Esophagus (tissue), 2 donors: Measurements from ENCODE around the gene DYNC1H1. TPM values are rescaled to one million over a fixed set of nuclear protein-coding genes. Genes with fewer than 3 reads are reported as not detected.

Experiments
- H3K27ac ChIP-seq, 2 donors: one replicate each; pipeline ENCODE4 v1.5.1; 2013; ENCODE audit warnings: low read depth in 2 of 2, mild to moderate bottlenecking in 2 of 2, inconsistent platforms in 1 of 2, low read length in 1 of 2, moderate library complexity in 1 of 2
- H3K27me3 ChIP-seq, 2 donors: one replicate each; pipeline ENCODE4 v1.6.1; 2013; ENCODE audit warnings: low read length in 2 of 2, control low read depth in 1 of 2, mild to moderate bottlenecking in 1 of 2; ENCODE audit not compliant: insufficient read depth in 2 of 2, control insufficient read depth in 1 of 2
- H3K36me3 ChIP-seq, 2 donors: one replicate each; pipeline ENCODE4 v1.6.1; 2013; ENCODE audit warnings: low read length in 1 of 2; ENCODE audit not compliant: control insufficient read depth in 2 of 2, insufficient read depth in 2 of 2
- H3K4me1 ChIP-seq, 2 donors: one replicate each; pipeline ENCODE4 v1.6.1; 2013; ENCODE audit warnings: low read length in 1 of 2; ENCODE audit not compliant: control insufficient read depth in 2 of 2, insufficient read depth in 2 of 2
- H3K4me3 ChIP-seq, 2 donors: one replicate each; pipeline ENCODE4 v1.5.1; 2013; ENCODE audit warnings: low read length in 2 of 2, mild to moderate bottlenecking in 2 of 2, low read depth in 1 of 2, moderate library complexity in 1 of 2
- H3K9me3 ChIP-seq, 2 donors: one replicate each; pipeline ENCODE4 v1.6.1; 2013; ENCODE audit warnings: mild to moderate bottlenecking in 2 of 2, low read depth in 1 of 2, low read length in 1 of 2, moderate library complexity in 1 of 2; ENCODE audit not compliant: control insufficient read depth in 2 of 2, insufficient read depth in 1 of 2
- WGBS, 2 donors: extraction: QIAGEN DNeasy Blood & Tissue Kit; methylation state at CpG; one replicate each; pipeline ENCODE4 v1.1.7; 2013; 5-methylcytosine and 5-hydroxymethylcytosine counted together
- polyA plus RNA-seq, 2 donors: library from polyadenylated mRNA; stranded (reverse); fragments of 200-250 nt; gene quantifications; one replicate each; pipeline ENCODE4 v1.2.3, GENCODE V29; 2013
- donor health status: healthy with polysubstance abuse.
- donor health status: Bipolar disorder and iron deficiency.

The DYNC1H1 gene
- polyA plus RNA-seq, 2 donors: 115 to 116 TPM

DNA sequence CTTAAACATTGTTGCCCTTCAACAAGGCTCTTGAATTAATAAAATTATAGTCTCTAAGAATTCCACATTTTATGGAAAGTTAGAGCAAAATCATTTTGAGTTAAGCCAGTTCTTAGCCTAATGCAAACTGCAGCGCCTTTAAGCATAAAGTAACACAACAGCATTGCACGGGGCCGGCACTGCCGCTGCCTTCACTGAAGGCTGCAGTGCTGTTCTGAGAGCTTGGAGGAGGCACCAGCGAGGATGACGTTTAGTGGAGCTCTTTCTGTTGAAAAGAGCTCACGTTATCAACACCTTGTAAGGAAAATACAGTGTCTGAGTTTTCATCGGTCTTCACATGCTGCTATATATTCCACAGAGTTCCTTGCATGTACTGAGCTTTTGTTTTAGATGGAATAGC lies 38.3 kb upstream of the DYNC1H1 start:
- Histone ChIP-seq H3K27me3 (no peaks in the 10 kb centered on the region), H3K4me3 (no peak overlapping the region), H3K27ac (no peak overlapping the region), H3K36me3 (peaks cover 0 to 13% of the 10 kb centered on the region in 2 donors), H3K4me1 (peaks cover 0 to 3% of the 10 kb centered on the region in 2 donors), H3K9me3 (no peaks in the 10 kb centered on the region)
- WGBS, 2 donors: 88% methylated on average over 8 of the region's 8 CpGs

DNA sequence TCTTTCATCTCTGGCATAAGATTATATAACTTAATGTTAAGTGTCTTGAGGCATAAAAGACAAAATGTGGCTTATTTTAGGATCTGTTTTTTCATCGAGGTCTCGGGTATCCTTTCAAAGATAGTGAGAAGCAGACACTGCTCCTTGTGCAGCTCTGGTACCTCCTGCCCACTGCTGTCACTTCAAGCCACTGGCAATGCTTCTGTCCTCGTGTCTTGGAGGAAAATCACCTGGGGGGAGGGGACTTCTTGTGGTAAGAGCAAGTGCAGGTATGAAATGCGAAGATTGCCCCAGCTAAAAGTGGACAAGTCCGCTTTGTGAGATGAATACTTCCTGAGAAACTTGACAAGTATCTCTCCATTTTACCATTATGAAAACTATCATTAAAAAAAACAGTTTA lies 37.8 kb upstream of the DYNC1H1 start:
- H3K27me3 ChIP-seq: no peaks in the 10 kb centered on the region
- 75 to 81% methylated on average over 5 of the region's 5 CpGs for WGBS, 2 donors
- peaks cover 0 to 3% of the 10 kb centered on the region in 2 donors for H3K4me1 ChIP-seq
- H3K4me3 ChIP-seq: no peak overlapping the region
- no peak overlapping the region for H3K27ac ChIP-seq
- no peaks in the 10 kb centered on the region for H3K9me3 ChIP-seq
- peaks cover 0 to 13% of the 10 kb centered on the region in 2 donors for H3K36me3 ChIP-seq

GRCh38 chr14:101927859-101928258 lies 36.5 kb upstream of the DYNC1H1 start:
- 52 to 59% methylated on average over 10 of the region's 10 CpGs for WGBS, 2 donors
- peaks cover 0 to 3% of the 10 kb centered on the region in 2 donors for H3K4me1 ChIP-seq

GRCh38 chr14:101928415-101928841 lies 35.9 kb upstream of the DYNC1H1 start:
- 89 to 92% methylated on average over 24 of the region's 24 CpGs for WGBS, 2 donors
- Histone ChIP-seq H3K27me3 (no peaks in the 10 kb centered on the region), H3K4me3 (no peak overlapping the region), H3K9me3 (no peaks in the 10 kb centered on the region), H3K36me3 (peaks cover 0 to 11% of the 10 kb centered on the region in 2 donors), H3K27ac (no peak overlapping the region), H3K4me1 (peaks cover 0 to 3% of the 10 kb centered on the region in 2 donors)

More at GRCh38 chr14:101927859-101928258, 36.5 kb upstream of the DYNC1H1 start:
- no peak overlapping the region for H3K27ac ChIP-seq
- H3K9me3 ChIP-seq: no peaks in the 10 kb centered on the region
- H3K4me3 ChIP-seq: no peak overlapping the region
- no peaks in the 10 kb centered on the region for H3K27me3 ChIP-seq
- peaks cover 0 to 12% of the 10 kb centered on the region in 2 donors for H3K36me3 ChIP-seq

GRCh38 chr14:101929096-101929495 lies 35.3 kb upstream of the DYNC1H1 start:
- Histone ChIP-seq H3K4me1 (peaks cover 0 to 3% of the 10 kb centered on the region in 2 donors), H3K4me3 (no peak overlapping the region), H3K9me3 (no peaks in the 10 kb centered on the region), H3K27me3 (no peaks in the 10 kb centered on the region), H3K27ac (no peak overlapping the region), H3K36me3 (peaks cover 0 to 11% of the 10 kb centered on the region in 2 donors)
- 97 to 100% methylated on average over 10 of the region's 10 CpGs for WGBS, 2 donors

- Histone ChIP-seq H3K4me1 (peaks cover 0 to 3% of the 10 kb centered on the region in 2 donors), H3K36me3 (peaks cover 0 to 8% of the 10 kb centered on the region in 2 donors), H3K27ac (no peak overlapping the region), H3K9me3 (no peaks in the 10 kb centered on the region), H3K4me3 (no peak overlapping the region), H3K27me3 (no peaks in the 10 kb centered on the region)
- 88% methylated on average over 9 of the region's 9 CpGs for WGBS, 2 donors
Observed at GRCh38 chr14:101929946-101930345, 34.4 kb upstream of the DYNC1H1 start.

GRCh38 chr14:101932673-101933072 lies 31.7 kb upstream of the DYNC1H1 start:
- Histone ChIP-seq H3K4me1 (peaks cover 0 to 3% of the 10 kb centered on the region in 2 donors), H3K9me3 (no peaks in the 10 kb centered on the region), H3K27me3 (no peaks in the 10 kb centered on the region), H3K36me3 (peaks cover 0 to 5% of the 10 kb centered on the region in 2 donors), H3K4me3 (no peak overlapping the region), H3K27ac (no peak overlapping the region)
- 41 to 54% methylated on average over 7 of the region's 7 CpGs for WGBS, 2 donors

- H3K27me3 ChIP-seq: no peaks in the 10 kb centered on the region
- H3K4me1 ChIP-seq: peaks cover 0 to 3% of the 10 kb centered on the region in 2 donors
- 83 to 84% methylated on average over 16 of the region's 16 CpGs for WGBS, 2 donors
- no peak overlapping the region for H3K27ac ChIP-seq
- H3K9me3 ChIP-seq: no peaks in the 10 kb centered on the region
- H3K4me3 ChIP-seq: no peak overlapping the region
- peaks cover 0 to 5% of the 10 kb centered on the region in 2 donors for H3K36me3 ChIP-seq
Observed at GRCh38 chr14:101933209-101933608, 31.2 kb upstream of the DYNC1H1 start.

- Histone ChIP-seq H3K36me3 (no peaks in the 10 kb centered on the region), H3K27me3 (no peaks in the 10 kb centered on the region), H3K4me3 (no peak overlapping the region), H3K9me3 (no peaks in the 10 kb centered on the region), H3K4me1 (no peaks in the 10 kb centered on the region), H3K27ac (no peak overlapping the region)
- WGBS, 2 donors: 88% methylated on average over 14 of the region's 14 CpGs
Observed at GRCh38 chr14:101934601-101935150, 29.7 kb upstream of the DYNC1H1 start.
